Measurements from ENCODE around the gene TMEM218.

DNA sequence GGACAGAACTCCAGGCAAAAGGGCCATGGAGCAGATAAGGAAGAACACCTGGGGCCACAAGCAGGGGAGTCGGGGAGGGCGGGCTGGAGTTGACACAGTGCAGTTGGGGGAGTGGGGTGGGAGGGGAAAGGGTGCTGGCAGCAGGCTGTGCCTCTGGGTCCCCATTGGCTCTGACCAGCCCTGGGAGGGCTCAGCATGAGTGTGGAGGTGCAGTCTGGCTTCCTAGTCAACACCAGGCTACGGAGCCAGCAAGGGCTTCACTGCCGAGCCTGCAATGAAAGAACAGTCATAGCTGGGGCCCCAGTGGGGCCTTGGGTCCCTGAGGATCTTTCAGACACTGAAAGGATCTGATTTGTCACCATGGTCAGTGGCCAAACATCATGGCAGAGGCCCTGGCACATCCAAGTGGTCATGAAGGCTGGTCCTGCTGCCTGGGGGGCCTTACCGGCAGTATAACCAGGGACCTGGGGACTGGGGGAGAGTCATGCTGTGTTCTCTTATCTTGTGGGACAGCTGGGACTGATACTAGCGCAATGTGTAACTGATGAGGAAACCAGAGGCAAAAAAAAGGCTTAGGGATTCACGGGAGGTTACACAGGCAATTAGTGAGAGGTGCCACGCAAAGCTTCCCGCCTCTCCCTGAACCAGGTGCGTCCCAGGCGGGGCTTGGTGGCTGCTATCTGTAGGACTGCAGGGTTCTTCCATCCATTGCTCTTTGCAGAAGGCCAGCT, 36.8 kb downstream of the TMEM218 start:
- TF ChIP-seq POLR2A (IDR thresholded peaks at IDR 0.05; ENCODE audit: low read length) (no peak), GATA1 (IDR thresholded peaks at IDR 0.05; ENCODE audit: low read depth, low read length) (no peak)
